Cortex of kidney (tissue), 1 donor: ENCODE measurements around the gene CBX6.

Experiments
- DNase-seq: peaks from one replicate; lab custom pipeline; 2025; lab: John Stamatoyannopoulos, UW

CBX6 gene

DNA sequence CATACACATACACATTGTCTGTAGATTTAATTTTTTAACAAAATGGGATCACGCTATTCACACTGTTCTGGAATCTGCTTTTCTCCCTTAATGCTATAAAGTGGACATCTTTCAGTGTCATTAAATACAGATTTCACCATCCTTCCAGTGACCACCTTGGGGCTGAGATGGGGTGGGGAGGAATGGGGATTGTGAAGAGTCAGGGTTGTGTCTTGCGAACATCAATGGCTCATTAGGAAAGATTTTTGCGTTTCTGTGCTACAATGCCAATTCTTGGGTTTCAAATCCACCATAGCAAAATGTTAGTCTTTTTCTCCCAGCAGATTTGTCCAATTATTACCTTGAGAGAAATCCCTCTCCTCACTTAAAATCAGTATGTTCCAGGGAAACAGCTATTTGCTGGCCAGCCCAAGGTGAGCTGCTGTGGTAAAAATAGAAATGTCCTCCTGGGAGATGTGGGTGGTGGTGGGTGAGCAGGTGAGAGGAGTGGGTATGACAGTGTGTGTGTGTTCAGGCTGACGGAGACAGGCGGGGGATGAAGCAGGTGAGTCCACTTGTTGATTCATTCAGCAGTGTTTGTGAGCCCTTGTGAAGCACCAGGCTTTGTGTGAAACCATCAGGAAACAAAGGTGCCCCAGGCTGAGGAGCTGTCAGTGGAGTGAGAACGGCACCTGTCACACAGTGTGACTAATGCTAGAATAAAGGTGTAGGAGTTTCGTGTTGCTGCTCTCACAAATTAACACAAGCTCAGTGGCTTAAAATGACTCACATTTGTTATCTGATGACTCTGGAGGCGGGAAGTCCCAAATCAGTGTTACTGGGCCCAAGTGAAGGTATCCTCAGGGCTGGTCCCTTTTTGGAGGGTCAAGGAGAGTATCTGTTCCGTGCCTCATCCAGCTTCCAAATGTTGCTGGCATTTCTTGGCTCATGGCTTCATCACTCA, 1.7 kb upstream of the CBX6 start:
- DNase-seq, result no peak

DNA sequence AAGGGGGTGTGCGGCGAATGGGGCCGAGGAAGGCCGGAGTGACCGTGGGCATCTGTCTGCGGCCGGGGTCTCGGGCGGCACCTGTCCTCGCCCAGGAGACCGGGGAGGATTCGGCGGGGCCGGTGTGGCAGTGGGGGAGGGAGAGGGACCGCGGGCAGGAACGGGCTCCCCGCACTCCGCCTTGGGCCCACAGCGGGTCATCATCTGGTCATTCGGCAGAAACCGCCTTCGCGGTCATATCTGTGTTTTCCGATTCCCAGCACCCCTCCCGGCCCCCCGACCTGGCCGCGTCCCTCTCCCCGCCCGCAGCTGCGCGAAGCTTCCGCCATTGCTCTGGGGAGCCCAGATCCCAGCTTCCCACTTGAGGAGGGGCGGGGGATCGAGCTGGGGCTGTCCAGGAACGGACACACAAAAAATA, 824 bp upstream of the CBX6 start:
- DNase-seq, result no peak

DNA sequence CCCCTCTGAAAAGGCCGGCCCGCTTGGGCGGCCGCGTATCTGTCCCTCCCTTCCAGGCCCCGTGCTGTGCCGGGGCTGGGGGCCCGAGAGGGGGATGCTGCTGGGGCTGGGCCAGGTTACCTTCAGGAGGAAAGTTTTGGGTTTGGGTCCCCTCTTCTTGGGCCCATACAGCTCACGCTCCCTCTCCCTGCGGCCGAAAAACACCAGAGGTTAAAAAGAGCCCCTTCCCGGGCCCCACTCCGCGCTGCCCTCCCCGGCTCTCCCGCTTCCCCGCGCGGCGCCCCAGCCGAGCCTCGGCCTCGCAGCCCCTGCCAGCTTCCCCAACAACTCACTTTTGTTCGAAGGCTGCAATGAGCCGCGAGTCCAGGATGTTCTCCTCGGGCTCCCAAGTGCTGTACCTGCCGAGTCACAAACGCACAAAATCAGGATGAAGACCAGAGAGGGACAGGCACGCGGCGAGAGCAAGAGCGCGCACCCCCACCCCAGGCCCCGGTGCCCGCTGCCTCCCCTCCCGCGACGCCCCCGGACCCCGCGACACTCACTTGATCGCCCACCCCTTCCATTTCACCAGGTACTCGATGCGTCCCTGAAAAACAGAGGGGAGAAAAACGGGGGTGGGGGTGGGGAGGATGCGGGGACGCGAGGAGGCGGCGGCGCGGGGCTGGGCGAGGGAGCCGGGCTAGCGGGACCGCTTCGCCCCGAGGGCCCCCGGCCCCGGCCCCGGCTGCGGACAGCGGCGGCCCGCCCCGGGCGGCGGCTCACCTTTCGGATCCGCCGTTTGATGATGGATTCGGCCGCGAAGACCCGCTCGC, 450 bp downstream of the CBX6 start:
- no peak for DNase-seq

DNA sequence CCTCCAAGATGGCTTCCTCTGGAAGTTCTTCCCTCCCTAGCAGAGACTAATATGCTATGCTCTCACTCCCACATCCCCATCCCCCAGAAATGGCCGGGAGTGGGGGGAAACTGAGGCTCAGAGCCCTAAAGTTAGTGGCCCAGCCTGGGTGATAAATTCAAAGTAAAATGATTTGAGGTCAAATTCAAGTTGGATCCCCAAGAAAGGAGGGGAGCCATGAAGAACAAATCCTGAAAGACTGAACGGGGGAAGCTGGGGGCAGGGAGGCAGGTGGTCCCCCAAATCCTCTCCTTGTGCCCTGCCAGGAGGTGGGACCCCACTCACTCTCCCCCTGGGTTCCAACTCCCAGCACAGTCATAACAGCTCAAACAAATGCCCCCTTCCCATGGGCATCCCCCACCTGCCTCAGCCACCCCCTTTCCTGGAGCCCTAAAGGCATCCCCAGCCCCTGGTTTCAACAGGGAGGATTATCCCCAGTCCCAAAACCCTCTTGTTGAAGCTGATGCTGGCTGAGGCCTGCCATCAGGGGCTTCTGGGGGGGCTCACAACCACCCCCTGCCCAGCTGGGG, 1.1 kb downstream of the CBX6 start:
- DNase-seq, result no peak

DNA sequence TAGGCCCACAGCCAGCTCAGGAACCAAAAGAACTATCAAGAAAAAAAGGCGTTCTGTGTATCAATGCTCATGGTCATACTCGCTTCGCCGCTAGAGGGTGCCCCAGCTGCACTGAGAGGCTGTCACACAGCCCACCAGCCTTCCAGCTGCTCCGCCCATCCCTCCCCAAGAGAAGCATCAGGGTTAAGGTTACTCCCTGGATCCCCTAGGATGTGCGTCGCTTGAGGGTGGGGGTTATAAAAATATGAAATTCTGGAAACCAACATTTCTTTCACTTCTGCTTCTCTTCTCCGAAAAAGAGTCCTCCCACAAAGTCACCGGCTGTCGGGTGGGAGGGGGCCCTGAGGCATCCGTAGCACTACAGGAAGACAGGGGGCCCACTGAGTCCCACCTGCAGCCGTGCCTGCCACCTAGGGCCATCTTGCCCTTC, 1.7 kb downstream of the CBX6 start:
- DNase-seq, result no peak

DNA sequence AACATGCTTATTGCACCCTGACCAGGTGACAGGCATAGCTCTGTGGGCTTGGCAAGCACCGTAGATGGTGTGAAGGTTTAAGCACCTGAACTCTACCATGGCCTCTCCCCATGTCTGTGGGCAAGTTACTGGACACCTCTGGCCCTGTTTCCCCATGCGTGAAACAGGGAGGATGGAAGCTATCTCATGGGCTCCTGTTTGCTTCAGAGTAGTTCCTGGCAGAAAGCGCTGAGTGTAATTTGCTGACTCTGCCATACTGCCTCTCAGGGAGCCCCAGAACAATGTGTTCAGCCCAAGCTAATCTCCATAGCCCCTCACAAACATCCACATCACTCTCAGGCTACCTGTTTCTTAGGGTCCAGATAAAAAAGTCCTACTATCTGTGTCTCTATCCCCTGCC, 2.4 kb downstream of the CBX6 start:
- no peak for DNase-seq

DNA sequence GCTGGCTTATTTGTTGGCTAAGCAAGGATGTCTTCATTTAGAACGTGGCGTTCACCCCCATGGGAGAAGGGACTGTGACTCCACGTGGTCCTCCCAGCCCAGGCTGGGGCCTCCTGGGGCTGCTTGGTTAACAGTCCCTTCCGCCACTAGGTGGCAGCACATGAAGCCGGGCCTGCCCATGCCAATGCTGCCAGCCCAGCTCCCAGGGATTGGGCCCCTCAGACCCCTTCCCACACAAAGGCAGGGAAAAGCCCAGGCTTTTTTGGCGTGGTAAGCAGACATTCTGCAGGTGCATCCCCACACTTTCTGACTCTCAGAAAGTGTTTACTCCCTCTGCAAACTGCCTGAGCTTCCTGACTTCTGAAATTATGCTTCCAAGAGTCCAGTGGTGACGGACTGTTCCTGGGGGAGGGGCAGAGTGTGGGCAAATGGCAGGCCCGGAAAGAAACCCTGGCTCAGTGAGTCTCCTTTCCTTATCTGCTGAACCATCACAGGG, 3.1 kb downstream of the CBX6 start:
- no peak for DNase-seq

DNA sequence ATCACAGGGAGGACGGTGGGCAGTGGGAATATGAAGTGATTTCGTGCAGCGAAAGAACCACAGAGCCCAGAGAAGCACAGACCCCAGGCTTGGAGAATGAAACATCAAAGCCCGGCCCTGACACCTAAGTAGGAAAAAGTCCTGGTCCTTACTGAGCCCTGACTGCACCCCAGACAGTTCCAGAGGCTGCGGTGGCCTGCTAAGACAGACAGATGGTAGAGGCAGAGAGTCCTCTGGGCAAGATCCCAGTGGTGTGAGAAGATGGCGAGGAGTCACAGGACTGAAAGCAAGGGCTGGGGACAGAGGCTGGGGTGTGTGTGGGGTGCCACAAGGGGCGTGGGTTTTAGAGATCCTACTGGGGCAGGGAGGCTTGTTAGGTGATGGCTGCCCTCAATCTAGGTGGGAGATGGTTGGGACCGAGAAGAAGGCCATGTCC, 3.7 kb downstream of the CBX6 start:
- DNase-seq, result no peak

DNA sequence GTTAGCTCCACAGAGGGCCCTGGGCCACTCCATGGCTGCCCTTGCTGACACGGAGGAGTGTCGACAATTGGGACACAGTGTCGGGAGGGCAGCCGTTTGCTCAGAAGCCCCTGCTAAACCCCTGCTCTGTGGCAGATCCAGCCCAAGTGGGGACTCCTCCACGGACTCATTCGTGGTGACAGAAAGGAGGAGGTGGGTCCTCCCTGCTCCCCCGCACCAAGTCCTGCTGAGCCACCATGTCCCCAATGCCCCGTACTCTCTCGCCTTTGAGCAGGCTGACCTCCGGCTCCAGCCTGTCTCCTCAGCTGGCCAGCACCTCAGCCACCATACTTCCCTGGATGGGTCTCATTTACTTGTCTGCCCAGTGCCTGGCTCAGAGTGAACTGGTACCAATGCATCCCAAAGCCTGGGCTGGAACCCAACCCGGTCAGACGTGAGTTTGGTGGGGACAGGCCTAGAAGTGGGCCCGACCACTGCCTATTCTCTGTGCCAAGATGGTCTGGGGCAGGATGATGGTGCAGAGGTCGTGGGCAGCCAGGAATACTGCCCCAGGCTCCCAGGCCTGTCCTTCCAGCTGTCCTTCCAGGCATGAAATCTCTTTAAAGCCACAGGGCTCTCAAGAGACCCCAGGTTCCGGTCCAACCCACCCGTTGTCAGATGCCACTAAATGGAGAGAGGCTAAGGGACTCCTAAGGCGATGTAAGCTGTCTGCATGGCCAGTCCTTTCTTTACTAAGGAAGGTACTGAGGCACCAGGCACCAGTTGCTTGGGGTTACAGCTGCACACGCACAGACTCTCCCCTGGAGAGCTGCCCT, 4.3 kb downstream of the CBX6 start:
- no peak for DNase-seq

DNA sequence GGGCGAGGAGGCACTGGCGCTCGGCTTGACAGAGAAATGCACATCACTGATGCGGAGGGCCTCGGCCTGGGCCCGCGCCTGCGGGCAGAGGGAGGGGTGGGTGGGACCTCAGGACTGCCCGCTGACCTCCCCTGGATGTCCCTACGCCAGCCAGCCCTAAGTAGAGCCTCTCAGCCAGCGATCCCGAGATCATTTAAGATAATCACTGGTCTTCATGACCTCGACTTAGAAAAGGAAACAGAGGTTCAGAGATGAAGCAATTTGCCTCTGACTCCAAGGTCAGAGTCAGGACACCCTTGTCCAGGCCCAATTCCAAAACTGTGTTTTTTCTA, 4.9 kb downstream of the CBX6 start:
- DNase-seq, result no peak

DNA sequence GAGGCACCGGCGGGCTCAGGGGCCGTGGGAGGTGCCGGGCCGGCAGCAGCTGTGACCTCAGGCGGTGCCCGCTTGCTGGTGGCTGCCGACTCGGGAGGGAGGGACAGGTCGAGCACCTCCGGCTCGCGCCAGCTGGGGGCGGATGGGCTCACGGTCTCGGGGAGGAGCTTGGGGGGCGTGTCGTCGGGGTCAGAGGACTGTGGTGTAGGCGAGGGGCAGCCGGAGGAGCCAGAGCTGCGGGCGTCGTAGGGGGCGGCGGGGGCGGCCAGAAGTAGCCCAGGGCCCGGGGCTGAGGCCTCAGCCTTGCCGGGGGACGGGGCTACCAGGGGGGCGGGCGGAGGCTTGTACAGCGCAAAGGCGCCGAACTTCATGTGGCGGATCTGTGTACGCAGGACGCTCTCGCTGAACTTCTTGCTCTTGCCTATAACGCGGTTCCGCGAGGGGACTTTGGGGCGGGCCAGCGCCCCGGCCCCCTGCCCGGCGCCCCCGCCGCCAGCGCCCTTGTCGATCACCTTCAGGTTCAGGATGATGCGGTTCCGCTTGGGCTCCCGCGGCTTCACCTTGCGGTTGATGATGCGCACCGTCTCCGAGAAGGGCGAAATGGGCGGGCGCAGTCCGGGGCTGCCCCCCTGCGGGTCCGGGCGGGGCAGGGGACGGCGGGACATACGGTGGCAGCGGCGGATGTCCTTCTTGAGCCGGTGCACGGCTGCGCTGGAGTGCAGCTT, 5.5 kb downstream of the CBX6 start:
- DNase-seq, result no peak

DNA sequence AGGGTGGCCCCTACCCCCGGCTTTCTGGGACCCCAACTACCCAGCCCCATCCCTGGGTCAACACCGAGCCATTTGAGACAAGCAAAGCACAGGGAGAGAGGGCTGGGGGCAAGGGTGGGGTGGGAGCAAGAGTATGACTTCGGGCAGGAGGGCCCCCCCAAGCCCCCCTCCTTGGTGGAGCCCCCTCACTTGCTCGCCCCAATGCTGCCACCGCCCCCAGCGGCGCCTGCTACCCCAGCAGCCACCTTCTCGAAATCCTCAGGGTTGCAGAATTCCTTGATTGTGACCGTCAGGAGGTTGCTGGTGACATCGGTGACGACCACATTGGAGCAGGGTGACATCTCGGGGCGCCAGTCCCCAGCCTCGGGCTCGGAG, 6.0 kb downstream of the CBX6 start:
- no peak for DNase-seq

DNA sequence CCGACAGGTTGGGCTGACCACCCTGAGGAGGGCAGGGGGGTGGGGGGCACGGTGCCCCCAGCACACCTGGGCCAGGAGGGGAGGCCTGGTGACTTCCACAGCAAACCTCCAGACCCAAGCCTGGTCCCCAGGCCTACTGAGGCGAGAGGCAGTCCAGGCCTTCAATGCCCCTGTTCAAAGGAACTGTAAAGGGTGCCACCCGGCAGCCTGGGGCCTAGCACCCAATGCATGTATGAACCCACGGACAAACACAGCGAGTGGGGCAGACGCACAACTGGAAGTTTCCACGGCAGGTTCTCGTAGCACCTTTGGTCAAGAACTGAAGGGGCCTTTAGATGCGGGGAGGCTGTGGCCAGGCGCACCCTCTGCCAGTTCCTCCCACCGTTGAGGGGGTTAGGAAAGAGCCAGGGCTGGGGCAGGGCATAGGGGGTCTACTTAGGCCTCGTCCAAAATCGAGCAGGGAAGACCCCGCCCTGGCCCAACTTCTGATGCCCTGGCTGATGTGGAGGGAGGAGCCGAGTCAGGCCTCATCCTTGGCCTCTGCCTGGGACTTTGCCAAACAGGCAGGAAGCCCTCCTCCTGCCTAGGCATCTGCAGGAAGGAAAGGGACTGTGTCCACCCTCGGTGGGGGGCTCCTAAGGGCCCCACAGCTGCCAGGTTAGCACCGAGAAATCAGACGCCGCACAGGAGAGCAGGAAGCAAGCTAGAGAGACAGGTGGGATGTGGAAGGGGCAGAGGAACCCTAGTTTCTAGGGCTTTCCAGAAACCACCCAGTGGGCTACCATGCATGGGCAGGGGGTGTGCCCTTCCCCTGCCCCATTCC, 6.6 kb downstream of the CBX6 start:
- no peak for DNase-seq

DNA sequence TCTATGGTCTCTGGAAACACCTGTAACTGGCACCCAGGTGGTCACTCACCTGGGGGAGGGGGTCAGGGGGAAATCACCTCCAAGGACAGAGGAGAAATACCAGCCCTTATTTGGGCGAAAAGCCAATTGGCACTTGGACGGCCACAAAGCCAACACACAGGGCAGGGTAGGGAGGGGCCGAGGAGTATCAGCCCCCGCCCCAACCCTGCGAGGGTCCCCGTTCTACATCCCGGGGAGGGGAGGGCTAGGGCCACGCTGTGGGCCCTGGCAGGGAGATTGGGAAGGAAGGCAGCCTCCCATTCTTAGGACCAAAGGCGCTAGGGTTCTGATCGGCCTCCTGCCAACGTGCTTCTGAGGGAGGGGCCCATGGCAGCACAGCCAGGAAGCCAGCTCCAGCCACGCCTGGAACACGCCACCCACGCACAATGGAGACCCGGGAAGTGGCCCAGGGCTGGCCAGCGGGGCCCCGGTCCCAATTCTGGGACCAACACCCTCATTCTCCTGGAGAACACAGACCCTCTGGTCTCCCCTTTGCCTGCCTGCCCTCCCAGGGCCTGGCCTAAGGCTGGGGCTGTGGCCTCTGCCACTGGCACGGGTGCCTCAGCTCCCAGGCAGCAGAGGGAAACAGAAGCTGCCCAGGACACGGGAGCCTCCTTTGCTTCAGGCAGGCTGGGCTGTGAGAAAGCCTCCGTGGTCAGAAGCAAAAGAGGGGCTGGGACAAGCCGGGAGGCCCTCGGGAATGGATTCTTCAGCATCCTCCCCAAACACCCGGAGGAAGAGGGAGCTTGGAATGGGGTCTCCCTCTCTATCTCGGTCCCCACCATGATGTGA, 7.4 kb downstream of the CBX6 start:
- no peak for DNase-seq

DNA sequence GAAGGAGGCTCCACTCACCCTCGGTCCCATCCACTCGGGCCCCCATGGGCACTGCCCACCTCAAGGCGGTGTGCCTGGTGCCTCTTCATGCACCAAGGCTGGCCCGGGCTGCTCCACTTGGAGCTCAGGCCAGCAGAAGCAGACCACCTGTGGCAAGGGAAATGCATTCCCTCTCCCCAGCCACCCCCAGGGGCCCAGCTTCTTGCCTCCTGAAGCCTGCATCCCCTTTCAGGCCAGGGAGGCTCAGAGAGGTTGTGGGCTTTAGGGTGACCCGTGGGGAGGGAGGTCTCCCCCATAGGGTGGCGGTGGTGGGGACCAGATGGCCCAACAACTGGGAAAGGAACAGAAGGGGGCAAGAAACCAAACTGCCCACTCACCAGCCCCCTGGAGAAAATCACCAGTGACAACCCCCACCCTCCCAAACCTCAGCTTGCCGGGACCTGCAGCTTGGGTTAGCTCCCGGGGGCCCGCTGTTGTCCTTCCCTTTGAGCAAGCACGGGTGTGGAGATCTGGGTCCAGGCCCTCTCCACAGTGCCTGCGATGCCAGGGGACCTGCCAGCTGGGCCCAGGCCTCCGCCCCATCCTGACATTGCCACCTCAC, 8.4 kb downstream of the CBX6 start:
- DNase-seq, result no peak

DNA sequence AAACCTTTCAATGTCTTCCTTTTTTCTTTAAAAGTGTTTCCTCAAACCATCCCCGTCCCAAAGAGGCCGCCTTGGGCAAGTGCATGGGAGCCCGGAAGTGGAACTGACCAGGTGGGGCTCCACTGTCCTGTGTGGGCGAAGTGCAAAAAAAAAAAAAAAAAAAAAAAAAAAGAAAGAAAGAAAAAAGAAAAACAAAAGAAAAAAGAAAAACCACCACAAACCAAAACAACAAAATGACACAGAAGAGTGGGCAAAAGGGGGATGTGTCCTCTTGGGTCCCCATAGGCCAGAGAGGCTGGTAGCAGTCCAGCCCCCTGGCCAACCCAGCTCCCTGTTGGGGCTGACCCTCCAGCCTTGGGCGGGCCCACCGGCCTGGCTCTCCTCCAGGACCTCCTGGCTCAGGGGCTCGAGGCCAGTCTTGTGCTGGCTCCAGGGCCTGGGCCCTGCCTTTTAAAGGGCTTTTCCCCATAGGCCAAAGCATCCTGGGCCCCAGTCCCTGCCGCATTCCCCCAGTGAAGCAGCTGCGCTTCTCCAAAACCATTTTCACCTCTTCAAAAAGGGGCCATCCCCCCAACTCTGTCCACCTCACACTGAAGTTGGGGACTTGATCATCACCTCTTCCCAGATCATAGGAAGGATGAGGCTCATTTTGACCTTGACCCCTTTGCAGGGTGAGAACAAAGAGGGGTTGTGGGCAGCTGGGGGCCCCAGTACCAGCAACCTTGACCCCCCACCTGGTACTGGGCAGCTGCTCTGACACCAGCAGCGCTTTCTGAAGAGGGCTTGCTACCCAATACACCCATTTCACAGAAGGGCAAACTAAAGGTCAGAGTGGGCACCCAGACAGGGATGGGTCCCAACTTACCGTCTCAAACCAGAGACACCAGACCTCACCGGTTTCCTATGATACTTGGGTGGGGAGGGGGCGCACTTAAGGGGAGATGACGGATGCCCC, 9.4 kb downstream of the CBX6 start:
- DNase-seq, result no peak

DNA sequence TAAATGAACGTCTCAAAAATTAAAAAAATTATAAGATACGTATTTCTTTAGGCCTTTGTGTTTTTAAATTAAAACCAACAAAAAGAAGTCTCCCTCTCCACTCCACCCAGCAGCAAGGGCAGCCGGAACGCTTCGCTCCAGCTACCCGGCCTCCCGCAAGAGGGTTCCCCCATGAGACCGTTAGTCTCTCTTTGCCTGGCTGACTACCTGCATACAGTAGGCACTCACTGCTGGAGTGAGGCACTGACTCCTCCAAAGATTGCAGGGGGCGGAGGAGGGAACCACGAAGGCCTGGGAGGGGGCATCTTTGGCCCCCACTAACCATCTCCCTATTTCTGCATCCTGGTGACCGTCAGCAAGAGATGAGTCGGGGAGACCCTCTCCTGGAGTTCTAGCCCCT, 10.1 kb downstream of the CBX6 start:
- DNase-seq, result no peak
